HepG2 (cell line): Measurements from ENCODE around the gene POLR1C. TPM values are rescaled to one million over a fixed set of nuclear protein-coding genes. Genes with fewer than 3 reads are reported as not detected.

ENCODE experiments used
- BATF2 ChIP-seq: sonication (generic); formaldehyde crosslinking; IDR thresholded peaks from 2 replicates; pipeline ENCODE4 v1.8.0; 2022; ENCODE audit warnings: mild to moderate bottlenecking, missing genetic modification reagents, moderate library complexity
- DBP ChIP-seq: sonication (generic); formaldehyde crosslinking; IDR thresholded peaks from 2 replicates; pipeline ENCODE4 v1.4.0; 2020; ENCODE audit warnings: missing genetic modification reagents; ENCODE audit errors: not compliant biosample characterization
- LCORL ChIP-seq, 2 experiments: fragments of 450-650 bp in 1 of 2; sonication (generic) in 1 of 2; formaldehyde crosslinking in 1 of 2; IDR thresholded peaks; 2 replicates each; pipeline versions ENCODE4 v1.5.0 to v1.6.1; 2017 to 2020; ENCODE audit warnings: antibody characterized with exemption in 1 of 2, missing genetic modification reagents in 1 of 2
- NFAT5 ChIP-seq: sonication (generic); formaldehyde crosslinking; IDR thresholded peaks from 2 replicates; pipeline ENCODE4 v1.4.0; 2020; ENCODE audit warnings: missing genetic modification reagents
- POLR2A ChIP-seq, 2 experiments: IDR thresholded peaks; 2 replicates each; pipeline ENCODE4 v1.6.1; 2011; ENCODE audit warnings: low read depth in 2 of 2, low read length in 2 of 2, mild to moderate bottlenecking in 1 of 2, moderate library complexity in 1 of 2; ENCODE audit not compliant: insufficient read depth in 1 of 2
- RBAK ChIP-seq: sonication (generic); formaldehyde crosslinking; IDR thresholded peaks from 2 replicates; pipeline ENCODE4 v1.5.1; 2020; ENCODE audit warnings: mild to moderate bottlenecking, missing genetic modification reagents
- RERE ChIP-seq: IDR thresholded peaks from 2 replicates; pipeline ENCODE4 v1.6.1; 2016; ENCODE audit warnings: low read depth, missing genetic modification reagents, missing compliant biosample characterization
- TBX2 ChIP-seq: sonication (generic); formaldehyde crosslinking; IDR thresholded peaks from 2 replicates; pipeline ENCODE4 v1.5.0; 2020; ENCODE audit warnings: missing genetic modification reagents, mild to moderate bottlenecking, borderline replicate concordance
- ZFY ChIP-seq: sonication (generic); formaldehyde crosslinking; IDR thresholded peaks from 2 replicates; pipeline ENCODE4 v1.4.0; 2020; ENCODE audit warnings: missing genetic modification reagents
- ZNF350 ChIP-seq: sonication (generic); formaldehyde crosslinking; IDR thresholded peaks from 2 replicates; pipeline ENCODE4 v1.4.0; 2020; ENCODE audit warnings: mild to moderate bottlenecking, low read depth, missing genetic modification reagents, borderline replicate concordance
- ZNF563 ChIP-seq: sonication (generic); formaldehyde crosslinking; IDR thresholded peaks from 2 replicates; pipeline ENCODE4 v1.8.0; 2022; ENCODE audit warnings: mild to moderate bottlenecking, moderate library complexity, missing genetic modification reagents
- ZXDC ChIP-seq: sonication (generic); formaldehyde crosslinking; IDR thresholded peaks from 2 replicates; pipeline ENCODE4 v1.5.0; 2020; ENCODE audit warnings: mild to moderate bottlenecking, missing genetic modification reagents
- polyA plus RNA-seq, 8 experiments: library from polyadenylated mRNA; depleted of rRNA in 3 of 8; stranded (reverse) in 7 of 8; unstranded in 1 of 8; fragments of >200 nt; fragmentation: Illumina TruSeq in 4 of 8; extraction: Trizol in 4 of 8; gene quantifications; 2 replicates each; pipeline versions ENCODE4 v1.2.1 to v1.2.3, GENCODE V29; 2011 to 2016; ENCODE audit warnings: low read depth in 4 of 8, missing spikeins in 1 of 8, mixed read lengths in 1 of 8; ENCODE audit not compliant: insufficient read depth in 1 of 8
- total RNA-seq, 5 experiments: library from RNA; depleted of rRNA; stranded (reverse); fragments of >200 nt; fragmentation: Illumina TruSeq; extraction: Trizol; gene quantifications; 2 replicates each; pipeline ENCODE4 v1.2.3, GENCODE V29; 2016; ENCODE audit warnings: low read depth in 1 of 5

POLR1C gene
- total and polyA plus RNA-seq, 2 of the 13 experiments (the other 11 are each of a cell fraction or from before 2014, with no cell fraction given) = 62.6 to 72.2 TPM

- TF ChIP-seq ZNF563 (CRISPR knock-in tag) = peak; percentile 70; the same call in 1 of the 2 replicates
- TF ChIP-seq POLR2A (IDR thresholded peaks at IDR 0.05; ENCODE audit: insufficient read depth in 1 of 2, low read depth in 2 of 2, low read length in 2 of 2) = no peak; a peak in 2 of 4 replicates
- TF ChIP-seq RERE (CRISPR knock-in tag) = no peak
- peak; percentile 59; the same call in 1 of the 2 replicates for TF ChIP-seq ZFY
- no peak for TF ChIP-seq DBP (CRISPR knock-in tag)
- TF ChIP-seq NFAT5 = 0 out of 2 replicates have a peak, but pooled peaks have one; percentile 17
- peak; percentile 64; the same call in 1 of the 2 replicates for TF ChIP-seq TBX2
- TF ChIP-seq RBAK (CRISPR knock-in tag) = no peak
- TF ChIP-seq BATF2 (CRISPR knock-in tag) = no peak
- TF ChIP-seq ZNF350 (CRISPR knock-in tag) = no peak; the same call in 1 of the 2 replicates
- no peak for TF ChIP-seq LCORL (IDR thresholded peaks at IDR 0.05)
- no peak for TF ChIP-seq LCORL (CRISPR knock-in tag; IDR thresholded peaks at IDR 0.05)
- peak; percentile 61; the same call in 1 of the 2 replicates for TF ChIP-seq ZXDC (CRISPR knock-in tag)
These were observed 6.7 kb upstream of the POLR1C start, which contains the start of gene LRRC73 (continued) for GRCh38 chr6:43509984-43510826.
